DMS53 (cell line): ENCODE results near the gene ARID1B.

Experiments used
- DNase-seq: peaks from one replicate; lab custom pipeline; 2025; lab: John Stamatoyannopoulos, UW

The ARID1B gene

DNA sequence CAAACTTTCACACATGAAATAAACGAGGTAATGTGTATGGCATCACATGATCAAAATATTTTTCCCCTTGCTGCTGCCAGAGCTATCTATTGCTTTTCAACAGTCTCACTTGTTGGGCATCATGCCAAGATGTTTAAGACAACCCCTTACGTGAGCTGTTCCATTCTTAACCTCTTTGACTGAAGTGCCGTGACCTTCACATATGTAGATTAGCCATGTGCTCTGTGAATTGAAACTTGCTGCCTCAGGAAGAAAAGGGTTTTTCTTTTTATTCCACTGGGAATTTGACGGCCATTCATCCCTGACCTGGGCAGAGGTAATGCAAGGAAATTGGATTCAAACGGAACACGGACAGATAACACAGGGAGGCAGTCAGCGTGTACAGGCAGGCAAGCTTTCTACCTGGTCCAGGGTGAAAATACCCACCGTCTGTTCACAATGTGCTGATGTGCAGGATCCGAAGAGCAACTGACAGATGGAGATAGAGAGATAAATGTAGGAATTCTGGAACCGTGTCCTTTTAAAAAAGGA lies 14.2 kb downstream of the ARID1B start:
- DNase-seq: peak; percentile 11

DNA sequence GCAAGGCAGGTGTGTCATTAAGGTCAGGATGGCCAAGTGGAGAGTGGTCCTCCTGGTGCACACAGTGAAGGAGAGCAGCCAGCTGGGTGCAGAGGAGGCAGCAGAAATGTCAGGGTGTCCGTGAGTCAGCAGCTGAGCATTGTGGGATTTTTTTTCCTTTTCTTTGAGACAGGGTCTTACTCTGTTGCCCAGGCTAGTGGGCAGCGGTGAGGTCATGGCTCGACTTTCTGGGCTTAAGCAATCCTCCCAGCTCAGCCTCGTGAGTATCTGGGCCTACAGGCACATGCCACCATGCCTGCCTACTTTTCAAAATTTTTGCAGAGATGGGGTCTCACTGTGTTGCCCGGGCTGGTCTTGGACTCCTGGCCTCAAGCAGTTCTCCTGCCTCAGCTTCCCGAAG lies 16.0 kb downstream of the ARID1B start:
- DNase-seq: no peak

DNA sequence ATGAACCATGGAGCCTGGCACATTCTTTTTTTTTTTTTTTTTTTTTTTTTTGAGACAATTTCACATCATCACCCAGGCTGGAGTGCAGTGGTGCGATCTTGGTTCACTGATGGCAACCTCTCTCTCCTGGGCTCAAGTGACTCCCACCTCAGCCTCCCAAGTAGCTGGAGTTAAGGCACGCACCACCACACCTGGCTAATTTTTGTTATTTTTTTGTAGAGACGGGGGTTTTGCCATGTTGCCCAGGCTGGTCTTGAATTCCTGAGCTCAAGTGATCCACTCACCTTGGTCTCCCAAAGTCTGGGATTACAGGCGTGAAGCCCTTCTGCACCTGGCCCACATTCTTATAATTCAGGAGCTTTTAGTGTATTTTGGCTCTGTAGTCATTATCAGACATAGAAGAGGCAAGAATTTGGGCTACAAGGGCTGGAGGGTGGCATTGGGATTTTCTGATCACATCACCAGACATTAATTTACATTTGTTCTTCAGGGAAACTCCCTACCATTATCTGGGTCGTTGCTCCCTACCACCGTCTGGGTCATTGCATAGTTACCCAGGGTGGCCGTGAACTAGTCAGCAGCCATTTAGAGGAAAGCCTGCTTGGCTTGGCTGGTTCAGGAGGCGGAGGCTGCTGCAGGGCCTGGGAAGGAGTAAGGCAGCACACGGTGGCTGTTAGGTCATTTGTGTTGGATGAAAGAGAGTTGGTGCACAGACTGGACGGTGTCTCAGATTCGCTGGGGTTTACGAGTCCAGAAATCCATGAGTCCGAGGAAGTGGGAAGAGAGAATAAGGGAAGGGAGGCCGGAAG lies 17.6 kb downstream of the ARID1B start:
- no peak for DNase-seq

DNA sequence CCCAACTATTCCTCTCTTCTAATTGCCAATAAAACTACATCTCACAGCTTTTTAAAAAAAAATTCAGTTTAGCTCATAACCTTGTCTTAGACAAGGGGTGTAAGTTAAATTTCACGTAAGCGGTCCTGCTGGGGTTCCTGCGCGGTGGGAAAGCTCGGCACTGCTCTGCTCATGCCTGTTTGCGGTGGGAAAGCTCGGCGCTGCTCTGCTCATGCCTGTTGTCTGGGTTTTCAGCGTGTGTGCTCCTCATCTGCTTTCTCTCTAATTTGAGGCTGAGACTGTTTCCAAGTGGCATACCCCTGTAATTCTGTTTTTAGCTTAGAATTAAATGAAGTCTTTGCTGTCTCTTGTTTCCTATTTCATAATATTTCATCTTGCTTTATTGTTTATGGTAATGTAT lies 18.6 kb downstream of the ARID1B start:
- no peak for DNase-seq

DNA sequence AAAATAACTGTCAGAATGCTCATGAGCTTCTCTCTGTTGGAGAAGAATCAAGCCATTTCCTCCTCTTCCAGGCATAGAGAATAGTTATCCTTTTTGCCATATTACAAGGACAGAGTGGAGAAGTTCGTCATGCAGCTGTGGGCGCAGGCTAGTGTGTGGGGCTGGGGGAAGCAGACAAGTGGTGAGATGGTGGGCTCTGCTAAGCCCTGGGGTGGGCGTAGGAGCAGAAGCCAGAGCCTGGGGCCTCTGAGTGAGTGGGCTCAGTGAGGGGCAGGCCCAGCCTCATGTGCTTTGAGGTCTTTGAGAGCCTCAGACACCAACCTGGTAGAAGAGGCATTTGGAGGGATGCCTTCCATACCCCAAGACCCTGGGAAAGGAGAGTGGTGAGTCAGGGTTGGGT lies 19.4 kb downstream of the ARID1B start:
- DNase-seq: no peak

DNA sequence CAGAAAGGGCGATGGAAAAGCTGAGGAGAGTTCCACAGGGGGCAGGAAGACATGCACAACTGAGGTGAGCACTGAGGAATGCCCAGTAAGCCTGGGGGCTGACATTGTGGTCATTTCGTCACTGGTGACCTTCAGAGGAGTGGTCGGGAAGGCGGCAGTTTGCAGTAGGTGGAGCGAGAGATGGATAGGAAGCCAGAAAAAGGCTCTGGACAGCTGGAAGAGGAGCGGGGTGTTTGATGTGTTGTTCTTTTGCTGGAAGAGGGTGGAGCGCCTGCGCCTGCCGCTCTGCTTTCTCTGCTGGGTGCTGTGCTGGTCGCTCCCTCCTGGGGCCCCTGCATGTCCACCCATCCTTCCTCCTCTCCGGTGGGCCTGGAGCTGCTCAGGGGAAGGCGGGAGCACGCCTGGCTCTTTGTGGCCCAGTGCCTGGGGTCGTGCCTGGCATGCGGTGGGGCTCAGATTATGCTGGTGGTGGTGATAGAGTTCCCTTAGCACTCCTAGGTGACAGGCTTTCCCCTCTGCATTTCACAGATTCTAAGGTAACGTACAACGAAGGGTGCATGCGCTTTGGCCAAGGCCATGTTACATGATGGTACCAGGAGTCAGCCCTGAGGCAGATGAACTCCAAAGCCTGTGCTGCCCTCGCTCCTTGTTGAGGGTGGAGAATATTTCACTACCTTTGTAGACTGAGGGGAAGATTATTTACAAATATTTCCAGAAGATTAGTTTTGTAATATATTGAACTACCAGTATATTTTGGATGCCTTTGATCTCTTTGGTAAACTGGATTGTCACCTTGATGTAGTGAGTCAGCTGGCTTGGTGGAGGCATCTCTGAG lies 20.9 kb downstream of the ARID1B start:
- no peak for DNase-seq

DNA sequence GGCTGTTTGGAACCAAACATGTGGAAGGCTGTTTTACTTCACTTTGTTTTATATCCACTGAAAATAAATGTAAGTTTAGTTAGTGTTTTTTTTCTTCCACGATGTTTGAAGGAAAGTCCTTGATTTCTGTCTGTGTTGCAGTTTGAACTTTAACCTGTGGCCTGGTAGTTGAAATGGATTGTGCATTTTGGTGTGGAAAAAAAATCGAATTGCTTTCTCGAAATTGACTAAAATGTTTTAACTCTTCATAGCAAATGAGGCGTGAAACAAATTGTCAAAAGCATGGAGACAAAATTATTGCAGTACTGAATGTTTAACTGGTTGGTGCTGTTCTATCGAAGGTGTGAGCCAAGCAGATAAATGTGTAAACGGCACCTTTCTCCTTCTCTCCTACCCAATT lies 24.5 kb downstream of the ARID1B start:
- DNase-seq: no peak

DNA sequence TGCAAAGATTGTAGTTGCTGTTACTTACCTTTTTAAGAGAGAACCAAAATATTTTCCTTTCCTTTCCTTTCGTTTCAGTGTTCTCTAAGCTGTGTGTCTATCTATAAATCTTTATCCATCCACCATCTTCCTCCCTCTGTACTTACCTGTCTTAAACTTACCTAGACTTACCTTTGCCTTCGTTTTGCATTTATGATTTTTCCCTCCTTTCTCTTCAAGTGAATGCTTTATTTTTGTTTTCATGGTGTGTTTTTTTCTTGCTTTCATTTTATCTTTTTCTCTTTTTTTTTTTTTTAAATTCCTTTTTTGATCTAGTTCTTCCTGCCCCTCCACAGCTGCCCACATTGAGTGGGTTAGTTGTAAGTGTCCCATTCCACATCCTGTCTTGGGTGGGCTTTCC lies 26.2 kb downstream of the ARID1B start:
- DNase-seq: no peak

DNA sequence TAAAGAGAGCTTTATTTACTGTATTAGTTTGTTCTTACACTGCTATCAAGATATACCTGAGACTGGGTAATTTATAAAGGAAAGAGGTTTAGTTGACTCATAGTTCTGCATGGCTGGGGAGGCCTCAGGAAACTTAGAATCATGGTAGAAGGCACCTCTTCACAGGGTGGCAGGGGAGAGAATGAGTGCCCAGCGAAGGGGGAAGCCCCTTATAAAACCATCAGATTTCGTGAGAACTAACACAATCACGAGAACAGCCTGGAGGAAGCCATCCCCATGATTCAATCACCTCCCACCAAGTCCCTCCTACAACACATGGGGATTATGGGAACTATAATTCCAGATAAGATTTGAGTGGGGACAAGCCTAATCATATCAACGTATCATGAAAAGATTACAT lies 27.2 kb downstream of the ARID1B start:
- DNase-seq: no peak

DNA sequence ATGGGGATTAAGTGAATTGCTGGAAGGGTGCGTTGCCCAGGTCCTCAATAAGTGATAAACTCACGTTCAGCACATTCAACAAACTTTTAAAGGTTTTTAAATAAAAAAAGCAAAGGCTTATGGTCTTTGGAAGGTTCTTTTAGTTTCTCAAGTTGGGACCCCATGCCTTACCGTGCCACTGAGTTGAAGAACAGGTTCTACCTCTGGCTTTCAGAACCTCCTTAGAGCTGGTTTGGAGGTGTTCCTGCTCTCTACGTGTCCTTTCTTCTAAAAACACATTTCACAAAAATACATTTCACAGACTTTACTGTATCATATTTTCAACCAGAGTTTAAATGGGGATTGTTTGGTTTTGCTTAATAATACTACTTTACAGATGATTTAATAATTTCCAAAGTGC lies 29.0 kb downstream of the ARID1B start:
- DNase-seq: no peak

DNA sequence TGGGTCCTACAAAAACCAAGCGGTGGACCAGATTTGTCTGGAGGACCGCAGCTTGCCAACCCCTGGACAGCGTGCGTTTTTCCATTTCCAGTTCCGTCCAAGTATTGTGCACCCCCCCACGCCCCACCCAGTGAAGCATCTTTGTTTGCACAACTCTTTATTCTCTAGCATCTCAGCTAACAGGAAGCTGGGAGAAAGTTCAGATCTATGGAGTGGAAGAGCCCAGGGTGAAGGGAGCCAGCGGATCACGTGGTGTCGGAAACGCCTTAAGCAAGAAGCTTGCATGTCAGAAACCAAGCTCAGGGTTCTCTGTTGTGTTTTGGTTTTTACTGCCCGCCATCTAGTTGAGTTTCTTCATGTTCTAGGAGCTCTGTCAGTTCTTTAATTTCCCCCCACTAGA lies 29.9 kb downstream of the ARID1B start:
- DNase-seq: peak; percentile 11

DNA sequence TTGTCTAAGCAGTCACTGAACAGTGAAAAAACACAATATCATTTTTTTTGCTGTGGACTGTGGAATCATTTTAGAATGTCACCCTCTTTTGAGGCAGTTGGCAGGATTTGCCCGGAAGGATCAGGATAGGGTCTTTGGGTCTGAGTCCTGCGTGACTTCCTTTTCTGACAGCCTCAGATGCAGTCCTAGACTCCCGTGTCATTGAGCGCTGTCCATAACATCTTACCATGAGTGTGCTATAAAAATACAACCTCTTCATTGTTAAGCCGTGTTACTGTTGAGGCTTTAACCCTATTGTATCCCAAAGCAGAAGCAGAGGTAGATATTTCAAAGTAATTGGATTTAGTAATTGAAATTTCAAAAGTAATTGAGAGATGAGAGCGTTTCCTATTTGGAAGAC lies 30.6 kb downstream of the ARID1B start:
- no peak for DNase-seq

DNA sequence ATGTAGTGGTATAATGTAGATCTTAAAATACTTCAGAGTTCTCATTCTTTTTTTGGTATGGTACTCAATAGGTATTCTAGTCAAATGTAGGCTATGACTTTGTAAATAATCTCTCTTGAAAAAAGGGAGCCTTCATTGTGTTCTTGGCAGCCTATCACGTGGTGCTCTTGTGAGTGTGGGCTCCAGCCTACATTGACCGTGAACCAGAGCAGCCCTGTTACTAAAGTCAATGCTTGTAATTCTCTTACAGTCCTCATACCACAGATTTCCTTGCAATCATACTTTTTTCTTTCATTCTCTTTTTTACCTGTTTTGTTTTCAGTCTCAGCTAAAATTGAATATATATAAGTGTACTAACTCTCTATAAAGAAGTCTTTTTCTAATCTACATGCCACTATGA lies 31.1 kb downstream of the ARID1B start:
- DNase-seq: peak; percentile 34

DNA sequence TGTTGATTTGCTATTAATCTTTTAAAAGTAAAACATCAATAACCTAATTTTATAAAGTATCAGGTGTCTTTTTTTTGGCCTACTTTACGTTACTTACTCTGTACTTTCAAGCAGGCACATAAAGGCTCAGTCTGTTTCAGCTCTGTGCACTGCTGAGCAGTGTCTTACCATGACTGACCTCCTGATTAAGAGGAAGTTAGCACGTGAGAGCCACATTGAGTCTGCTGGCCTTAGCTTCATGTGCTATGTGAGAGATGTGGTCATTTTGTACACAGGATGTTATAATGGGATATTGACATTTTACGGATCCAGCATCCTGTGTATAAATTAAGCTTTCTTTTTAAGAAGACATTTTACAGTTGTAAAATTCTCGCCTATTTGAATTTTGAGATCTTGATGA lies 31.9 kb downstream of the ARID1B start:
- DNase-seq: peak; percentile 25

DNA sequence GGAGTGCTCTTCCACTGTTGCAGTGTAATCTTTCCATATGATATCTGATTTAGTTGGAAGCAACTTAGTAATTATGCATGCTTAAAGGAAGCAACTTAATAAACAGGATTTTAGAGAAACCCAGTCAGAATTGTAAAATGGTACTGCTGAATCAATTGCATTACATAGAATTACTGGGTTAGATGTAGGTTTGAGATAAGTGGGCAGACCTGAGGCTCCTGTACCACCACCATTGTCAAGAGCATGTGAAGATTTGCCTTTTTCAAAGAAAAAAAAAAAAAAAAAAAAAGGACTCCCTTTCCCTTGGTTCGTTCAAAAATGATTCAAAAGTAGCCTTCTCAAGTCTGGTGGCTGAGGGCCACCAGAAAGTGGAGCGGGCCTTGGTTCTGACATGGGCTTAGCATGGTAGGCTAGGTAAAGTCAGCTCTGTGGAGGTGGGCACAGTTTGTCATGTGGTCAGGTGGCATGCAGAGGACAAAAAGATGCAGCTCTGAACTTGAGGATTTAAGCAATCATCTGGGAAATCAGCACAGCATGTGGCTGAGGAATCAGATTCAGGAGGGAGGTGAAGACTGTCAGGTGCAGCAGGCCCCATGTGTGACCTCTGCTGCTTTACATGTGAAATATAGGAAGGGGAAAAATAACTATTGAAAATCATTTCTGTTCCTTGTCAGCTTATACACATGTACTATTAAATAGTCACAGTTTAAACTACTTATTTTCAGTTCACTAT lies 32.4 kb downstream of the ARID1B start:
- no peak for DNase-seq

DNA sequence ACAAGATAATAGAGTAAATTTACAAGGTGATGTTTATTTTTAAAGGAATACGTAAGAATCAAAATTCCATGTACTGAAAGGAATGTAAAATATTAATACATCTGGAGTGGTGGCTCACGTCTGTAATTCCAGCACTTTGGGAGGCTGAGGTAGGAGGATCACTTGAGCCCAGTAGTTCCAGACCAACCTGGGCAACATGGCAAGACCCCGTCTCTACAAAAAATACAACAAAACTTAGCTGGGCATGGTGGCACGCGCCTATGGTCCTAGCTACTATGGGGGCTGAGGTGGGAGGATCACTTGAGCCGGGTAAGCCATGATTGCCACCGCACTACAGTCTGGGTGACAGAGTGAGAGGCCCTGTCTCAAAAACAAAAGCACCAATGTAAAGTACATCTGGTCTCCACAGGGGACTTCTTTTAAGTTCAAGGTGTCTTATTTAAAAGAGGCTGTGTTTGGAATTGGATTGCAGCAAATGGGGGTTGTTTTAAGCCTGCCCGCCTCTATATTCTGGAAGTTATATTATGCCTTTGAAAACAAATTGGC lies 36.9 kb downstream of the ARID1B start:
- no peak for DNase-seq

DNA sequence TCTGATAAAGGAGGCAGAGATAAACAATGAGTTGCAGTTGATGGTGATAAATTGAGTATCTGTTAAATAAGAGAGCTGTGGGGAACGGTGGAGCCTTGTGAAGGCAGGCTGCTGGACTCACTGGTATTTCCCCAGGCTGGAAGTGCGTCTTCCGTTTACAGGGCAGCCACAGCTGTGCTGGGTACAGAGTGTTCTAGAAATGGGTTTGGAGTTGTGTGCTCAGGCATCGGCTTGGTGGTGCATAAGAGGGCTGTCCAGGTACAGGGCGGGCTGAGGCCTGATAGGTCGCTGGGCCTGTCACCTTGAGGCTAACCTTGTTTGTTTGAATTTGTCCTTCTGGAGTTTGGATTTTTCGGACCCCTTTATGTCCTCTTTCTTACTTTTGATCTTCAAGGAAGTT lies 39.3 kb downstream of the ARID1B start:
- DNase-seq: no peak

DNA sequence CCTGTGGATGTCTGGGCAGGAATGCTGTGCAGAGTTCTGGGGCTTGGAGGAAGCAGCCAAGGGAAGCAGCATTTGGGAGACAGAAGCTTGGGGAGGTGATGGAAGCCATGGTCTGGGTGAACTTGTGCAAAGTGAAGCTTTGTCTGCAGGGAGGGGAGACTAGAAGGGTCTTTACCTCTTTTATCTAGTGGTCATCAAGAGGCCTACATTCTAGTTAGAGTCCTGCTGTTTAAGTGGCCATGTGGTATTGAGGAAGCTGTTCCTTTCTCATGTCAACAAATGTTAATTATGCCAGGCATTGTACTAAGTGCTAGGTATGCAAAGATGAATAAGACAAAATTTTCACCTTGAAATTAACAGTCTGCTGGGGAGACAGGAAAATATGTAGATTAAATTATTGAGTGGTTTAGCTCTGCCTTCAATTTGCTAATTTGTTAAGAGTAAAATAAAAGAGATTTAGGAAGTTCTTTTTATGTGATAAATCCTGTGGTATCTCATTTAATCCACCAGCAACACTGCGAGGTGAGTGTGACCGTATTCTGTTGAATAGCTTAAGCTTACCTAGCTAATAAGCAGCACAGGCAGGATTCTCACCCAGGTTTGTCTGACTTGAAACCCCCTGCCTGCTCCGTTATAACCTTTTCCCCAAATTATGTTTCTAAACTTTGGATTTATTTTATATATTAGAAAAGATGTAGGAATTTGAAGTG lies 43.1 kb downstream of the ARID1B start:
- DNase-seq: no peak

DNA sequence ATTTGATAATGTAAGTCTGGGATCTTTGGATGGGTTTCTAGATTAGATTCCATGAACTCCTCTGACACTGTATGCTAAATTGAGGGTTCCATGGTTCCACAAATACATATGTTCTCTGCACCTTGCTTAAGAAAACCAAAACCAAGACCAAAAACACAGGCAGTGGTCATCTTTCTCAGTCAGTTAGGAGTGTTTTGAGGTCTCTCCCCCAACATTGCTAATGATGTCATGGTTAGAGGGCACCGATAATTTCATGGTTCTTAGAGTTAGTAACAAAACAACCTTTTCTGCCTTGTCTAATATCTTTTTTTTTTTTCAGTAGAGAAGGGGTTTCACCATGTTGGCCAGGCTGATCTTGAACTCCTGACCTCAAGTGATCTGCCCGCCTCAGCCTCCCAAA lies 44.5 kb downstream of the ARID1B start:
- no peak for DNase-seq

DNA sequence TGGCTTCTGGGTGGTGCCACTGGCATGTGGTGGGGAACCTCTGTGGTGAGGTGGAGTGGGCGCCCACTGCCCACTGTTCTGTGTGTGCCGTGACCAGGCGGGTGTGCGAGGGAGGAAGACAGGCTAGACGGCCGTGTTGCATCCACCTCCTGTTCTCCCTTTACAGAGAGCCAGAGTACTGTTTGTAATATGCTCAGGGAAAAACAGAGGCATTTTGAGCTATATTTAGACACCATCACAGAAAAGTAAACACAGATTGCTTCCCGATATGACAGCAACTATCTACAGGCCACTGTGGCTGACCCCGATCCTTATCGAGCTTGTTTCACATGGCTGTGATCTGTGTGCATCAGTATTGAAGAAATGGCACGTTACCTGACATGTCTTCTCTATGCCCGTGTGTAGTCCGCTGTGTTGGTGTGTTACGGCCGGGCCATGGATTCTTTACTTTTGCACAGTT lies 45.6 kb downstream of the ARID1B start:
- DNase-seq: peak; percentile 53

DNA sequence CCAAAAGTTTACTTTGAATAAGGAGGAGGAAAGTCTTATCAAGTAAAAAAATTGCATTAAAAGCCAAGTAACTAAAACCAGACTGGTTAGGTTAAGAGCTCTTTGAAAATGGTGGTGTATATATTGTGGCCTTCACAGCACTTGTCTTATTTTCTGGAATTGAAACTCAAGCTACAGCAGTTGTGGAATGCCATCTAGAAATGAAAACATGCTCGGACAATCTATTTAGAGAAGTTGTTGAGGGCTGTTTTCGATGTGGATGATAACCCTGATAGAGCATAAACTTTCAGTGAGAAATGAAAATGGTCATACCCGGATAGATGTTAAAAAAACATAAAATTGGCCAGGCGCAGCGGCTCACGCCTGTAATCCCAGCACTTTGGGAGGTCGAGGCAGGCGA lies 47.0 kb downstream of the ARID1B start:
- DNase-seq: no peak
